Testis (tissue), 3 donors: Measurements from ENCODE around the gene GNAS. TPM values are rescaled to one million over a fixed set of nuclear protein-coding genes. Genes with fewer than 3 reads are reported as not detected.

Experiments
- DNase-seq: peaks from one replicate; pipeline ENCODE4 v3.0.0-alpha.2; 2019
- H3K27ac ChIP-seq, 2 donors: fragments of 200-600 bp; sonication (generic); one replicate each; pipeline ENCODE4 v1.5.1; 2019
- H3K27me3 ChIP-seq: fragments of 200-600 bp; sonication (generic); one replicate; pipeline ENCODE4 v1.5.1; 2019
- H3K36me3 ChIP-seq: fragments of 200-600 bp; sonication (generic); one replicate; pipeline ENCODE4 v1.5.1; 2017; ENCODE audit warnings: low read depth; ENCODE audit errors: missing control alignments
- H3K4me1 ChIP-seq: fragments of 200-600 bp; sonication (generic); one replicate; pipeline ENCODE4 v1.5.1; 2019
- H3K4me3 ChIP-seq, 2 donors: fragments of 200-600 bp; sonication (generic); one replicate each; pipeline ENCODE4 v1.5.1; 2017 to 2019
- H3K9me3 ChIP-seq: fragments of 200-600 bp; sonication (generic); one replicate; pipeline ENCODE4 v1.5.1; 2017
- CTCF ChIP-seq, 3 experiments: fragments of 450-650 bp in 2 of 3; fragments of 200-600 bp in 1 of 3; sonication (generic) in 1 of 3; IDR thresholded peaks; one replicate each; pipeline ENCODE4 v1.5.1; 2016 to 2019; ENCODE audit warnings: antibody characterized with exemption in 3 of 3, mild to moderate bottlenecking in 2 of 3, moderate library complexity in 1 of 3
- POLR2A ChIP-seq: fragments of 450-650 bp; IDR thresholded peaks from one replicate; pipeline ENCODE4 v1.6.1; 2017; ENCODE audit warnings: antibody characterized with exemption, mild to moderate bottlenecking, moderate library complexity
- WGBS, 2 donors: methylation state at CpG; one replicate each; pipeline ENCODE4 v1.1.5; 2018; 5-methylcytosine and 5-hydroxymethylcytosine counted together
- intact Hi-C: fragments of 100-400 bp; cut with DNase I; formaldehyde crosslinking; loops from one replicate; pipeline ENCODE4 v1.15.1; 2023; ENCODE audit warnings: low total_unique reads
- polyA plus RNA-seq: library from polyadenylated mRNA; stranded (reverse); fragments of 350-450 nt; fragmentation: Illumina TruSeq; extraction: RNeasy Lipid Tissue Mini Kit (QIAGEN cat#74804); gene quantifications from one replicate; pipeline ENCODE4 v1.2.3, GENCODE V29; 2014; ENCODE audit warnings: low read depth, low replicate concordance; ENCODE audit not compliant: insufficient read depth
- total RNA-seq, 2 donors: library from RNA; depleted of rRNA; stranded (reverse); fragments of >200 nt; gene quantifications; one replicate each; pipeline ENCODE4 v1.2.3, GENCODE V29; 2016

Gene GNAS
- total and polyA plus RNA-seq, 3 donors from 2014 or later = 716 to 885 (median 880) TPM

DNA sequence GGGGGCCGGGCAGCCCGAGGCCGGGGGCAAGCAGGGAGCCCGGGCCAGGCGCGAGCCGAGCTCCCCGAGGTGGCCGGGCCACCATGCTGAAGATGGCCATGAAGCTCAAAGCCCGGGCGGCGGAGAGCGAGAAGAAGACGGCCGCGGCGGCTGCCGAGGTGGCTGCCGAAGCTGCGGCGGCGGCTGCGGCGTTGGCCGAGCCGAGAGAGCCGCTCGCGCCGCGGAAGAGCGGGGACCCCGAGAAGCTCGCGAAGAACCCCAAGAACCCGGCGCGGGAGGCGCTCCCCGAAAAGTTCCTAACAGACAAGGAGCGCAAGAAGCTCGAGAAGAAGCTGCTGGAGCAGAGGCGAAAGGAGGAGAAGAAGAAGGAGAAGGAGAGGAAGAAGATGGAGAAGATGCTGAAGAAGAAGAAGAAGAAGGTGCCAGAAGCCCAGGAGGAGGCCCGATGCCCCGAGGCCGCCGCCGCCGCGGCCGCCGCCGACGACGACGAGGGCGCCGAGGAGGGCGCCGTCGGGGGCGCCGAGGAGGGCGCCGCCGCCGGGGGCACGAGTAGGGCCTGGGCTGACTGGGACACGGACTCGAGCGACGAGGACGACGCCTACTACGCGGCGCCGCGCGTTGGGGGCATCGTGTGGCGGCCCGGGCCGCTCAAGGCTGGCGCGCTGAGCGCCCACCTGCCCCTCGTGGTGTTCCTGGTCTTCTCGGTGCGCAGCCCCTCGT, 37.4 kb downstream of the GNAS start:
- intact Hi-C loops = loop anchor here (5.0 to 10.0 kb wide), 2 partner anchors 92 to 135 kb away; partner anchors contain the start of gene NELFCD
- 35 to 38% methylated on average over 51 to 89 of the region's 91 CpGs for WGBS, 2 donors
- Histone ChIP-seq H3K36me3 (no peaks in the 10 kb centered on the region), H3K4me1 (peaks cover 17% of the 10 kb centered on the region), H3K27me3 (no peaks in the 10 kb centered on the region), H3K4me3 (peak overlapping the region; percentile 73 to 85), H3K27ac (peak overlapping the region; percentile 94 to 99), H3K9me3 (no peaks in the 10 kb centered on the region)
- TF ChIP-seq CTCF (IDR thresholded peaks at IDR 0.05) = no peak
- no peak for DNase-seq

GRCh38 chr20:58890518-58891085, 38.1 kb downstream of the GNAS start:
- WGBS, 2 donors = 0 to 1% methylated on average over 36 to 62 of the region's 64 CpGs
- Histone ChIP-seq H3K9me3 (no peaks in the 10 kb centered on the region), H3K4me3 (peak overlapping the region; percentile 73 to 85), H3K4me1 (peaks cover 23% of the 10 kb centered on the region), H3K36me3 (no peaks in the 10 kb centered on the region), H3K27ac (peak overlapping the region; percentile 94 to 99), H3K27me3 (no peaks in the 10 kb centered on the region)
- intact Hi-C loops = loop anchor here (5.0 kb wide), 1 partner anchor 92 kb away; the partner anchor contains the start of gene NELFCD
- DNase-seq = peak; percentile 75
- no peak for TF ChIP-seq POLR2A
- no peak for TF ChIP-seq CTCF (IDR thresholded peaks at IDR 0.05)

- H3K36me3 ChIP-seq = no peaks in the 10 kb centered on the region
- H3K4me3 ChIP-seq = peak overlapping the region; percentile 85 to 95
- H3K27ac ChIP-seq = peak overlapping the region; percentile 99
- WGBS, 2 donors = 0% methylated on average over 13 to 34 of the region's 105 CpGs
- DNase-seq = peak; percentile 77
- no peaks in the 10 kb centered on the region for H3K9me3 ChIP-seq
- H3K27me3 ChIP-seq = no peaks in the 10 kb centered on the region
- TF ChIP-seq POLR2A (no peak), CTCF (IDR thresholded peaks at IDR 0.05) (no peak)
- intact Hi-C loops = loop anchor here (5.0 kb wide), 1 partner anchor 91 kb away; the partner anchor contains the start of gene NELFCD
- H3K4me1 ChIP-seq = peaks cover 29% of the 10 kb centered on the region
Measured at GRCh38 chr20:58891086-58891717, 38.7 kb downstream of the GNAS start.

GRCh38 chr20:58891718-58892140, 39.2 kb downstream of the GNAS start:
- Histone ChIP-seq H3K4me1 (peaks cover 30% of the 10 kb centered on the region), H3K36me3 (no peaks in the 10 kb centered on the region), H3K4me3 (peak overlapping the region; percentile 85 to 95), H3K27ac (peak overlapping the region; percentile 99), H3K9me3 (no peaks in the 10 kb centered on the region), H3K27me3 (no peaks in the 10 kb centered on the region)
- TF ChIP-seq CTCF (IDR thresholded peaks at IDR 0.05) (no peak), POLR2A (no peak)
- 0% methylated on average over 29 of the region's 55 CpGs; no CpG with 5 or more reads in 1 of the 2 donors for WGBS, 2 donors
- intact Hi-C loops = loop anchor here (5.0 kb wide), 1 partner anchor 91 kb away; the partner anchor contains the start of gene NELFCD
- no peak for DNase-seq
